Type B pancreatic cell (in vitro differentiated cells): ENCODE measurements around the gene KRTAP4-6. TPM values are rescaled to one million over a fixed set of nuclear protein-coding genes. Genes with fewer than 3 reads are reported as not detected.
"Not testable (repeated sequence)": the region's sequence is repeated elsewhere in the genome, so short reads cannot be mapped to it uniquely, and the experiment has no call there.

Experiments used
- DNase-seq: peaks from one replicate; pipeline ENCODE4 v3.0.0; 2021; ENCODE audit warnings: mixed read lengths; ENCODE audit not compliant: unreplicated experiment; ENCODE audit errors: extremely low spot score
- H3K27ac Mint-ChIP-seq: 2 replicates; pipeline ENCODE4 v1.8.0; 2021; ENCODE audit warnings: mild to moderate bottlenecking, mixed read lengths
- H3K27me3 Mint-ChIP-seq: 2 replicates; pipeline ENCODE4 v1.8.0; 2021; ENCODE audit warnings: mixed read lengths
- H3K36me3 Mint-ChIP-seq: 2 replicates; pipeline ENCODE4 v1.8.0; 2021; ENCODE audit warnings: mixed read lengths
- H3K4me1 Mint-ChIP-seq: one replicate; pipeline ENCODE4 v1.8.0; 2021; ENCODE audit warnings: mixed read lengths; ENCODE audit not compliant: unreplicated experiment
- H3K4me3 Mint-ChIP-seq: 2 replicates; pipeline ENCODE4 v1.8.0; 2021; ENCODE audit warnings: mild to moderate bottlenecking, mixed read lengths
- H3K9me3 Mint-ChIP-seq: 2 replicates; pipeline ENCODE4 v1.8.0; 2021; ENCODE audit warnings: mixed read lengths
- total RNA-seq: library from RNA; stranded (reverse); gene quantifications from 2 replicates; pipeline ENCODE4 v1.2.1, GENCODE V29; 2021; ENCODE audit warnings: low replicate concordance
- TF ChIP-seq, protein P1 (sequence below): fragments of 200-600 bp; sonication (generic); conservative IDR thresholded peaks from 2 replicates; pipeline ENCODE4 v1.5.0; 2021; ENCODE audit warnings: antibody characterized with exemption, mild to moderate bottlenecking

Gene KRTAP4-6
- total RNA-seq, 1 donor from 2014 or later = not detected

DNA sequence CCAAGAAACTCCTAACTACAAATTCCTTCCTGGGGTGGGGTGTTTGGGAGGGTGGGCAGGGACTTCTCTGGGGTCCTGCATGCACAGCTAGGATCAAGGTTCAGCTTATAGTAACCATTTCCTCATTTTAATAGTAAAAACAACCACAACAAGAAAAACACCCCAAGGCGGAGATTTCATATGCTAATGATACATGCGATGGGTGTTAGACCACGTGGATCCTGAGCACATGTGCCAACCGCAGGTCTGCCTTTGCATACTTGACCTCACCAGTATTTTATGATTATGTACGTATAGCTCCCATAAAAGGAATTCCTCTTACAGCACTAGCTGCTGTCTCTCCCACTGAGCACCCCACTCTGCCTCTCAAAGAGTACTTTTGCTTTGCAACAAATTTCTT is 24.0 kb downstream of the KRTAP4-6 start:
- no peaks in the 10 kb centered on the region for H3K27me3 Mint-ChIP-seq

DNA sequence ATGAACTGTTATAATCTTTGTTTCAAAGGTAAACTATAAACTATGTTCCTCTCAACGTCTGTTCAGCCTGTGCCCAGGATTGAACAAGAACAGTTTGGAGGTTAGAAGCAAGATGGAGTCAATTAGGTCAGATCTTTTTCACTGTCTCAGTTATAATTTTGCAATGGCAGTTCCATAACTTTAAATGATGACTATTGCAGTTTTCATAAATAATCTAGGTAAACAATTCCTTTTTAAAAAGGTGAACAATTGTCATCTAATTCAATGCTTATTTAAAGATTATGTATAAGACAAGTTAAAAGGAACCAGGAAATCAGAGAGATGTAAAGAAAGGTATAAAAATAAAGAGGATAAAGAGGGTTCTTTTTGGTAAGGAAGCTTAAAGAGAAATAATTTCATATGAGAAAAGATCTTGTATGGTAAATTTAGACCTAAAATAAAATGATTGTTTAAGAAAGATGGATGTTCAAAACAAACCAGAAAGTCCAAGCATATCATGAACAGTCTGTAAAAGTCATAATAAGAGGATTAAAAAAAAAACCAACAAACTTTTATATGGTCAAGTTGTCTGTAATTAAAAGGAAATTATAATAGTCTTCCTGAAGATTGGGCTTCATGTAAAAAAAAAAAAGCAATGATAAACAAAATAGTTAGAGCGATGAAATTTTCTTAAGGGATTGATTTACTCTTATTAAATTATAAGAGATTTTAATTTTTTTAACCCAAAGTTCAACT is 29.0 kb downstream of the KRTAP4-6 start:
- Mint-ChIP-seq H3K27me3 (no peaks in the 10 kb centered on the region), H3K4me1 (no peaks in the 10 kb centered on the region), H3K36me3 (no peaks in the 10 kb centered on the region), H3K4me3 (no peak overlapping the region), H3K27ac (no peak overlapping the region), H3K9me3 (peaks cover 6% of the 10 kb centered on the region)
- DNase-seq = no peak
- TF ChIP-seq, protein P1, sequence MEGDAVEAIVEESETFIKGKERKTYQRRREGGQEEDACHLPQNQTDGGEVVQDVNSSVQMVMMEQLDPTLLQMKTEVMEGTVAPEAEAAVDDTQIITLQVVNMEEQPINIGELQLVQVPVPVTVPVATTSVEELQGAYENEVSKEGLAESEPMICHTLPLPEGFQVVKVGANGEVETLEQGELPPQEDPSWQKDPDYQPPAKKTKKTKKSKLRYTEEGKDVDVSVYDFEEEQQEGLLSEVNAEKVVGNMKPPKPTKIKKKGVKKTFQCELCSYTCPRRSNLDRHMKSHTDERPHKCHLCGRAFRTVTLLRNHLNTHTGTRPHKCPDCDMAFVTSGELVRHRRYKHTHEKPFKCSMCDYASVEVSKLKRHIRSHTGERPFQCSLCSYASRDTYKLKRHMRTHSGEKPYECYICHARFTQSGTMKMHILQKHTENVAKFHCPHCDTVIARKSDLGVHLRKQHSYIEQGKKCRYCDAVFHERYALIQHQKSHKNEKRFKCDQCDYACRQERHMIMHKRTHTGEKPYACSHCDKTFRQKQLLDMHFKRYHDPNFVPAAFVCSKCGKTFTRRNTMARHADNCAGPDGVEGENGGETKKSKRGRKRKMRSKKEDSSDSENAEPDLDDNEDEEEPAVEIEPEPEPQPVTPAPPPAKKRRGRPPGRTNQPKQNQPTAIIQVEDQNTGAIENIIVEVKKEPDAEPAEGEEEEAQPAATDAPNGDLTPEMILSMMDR = no peak

More for the DNA sequence above, 24.0 kb downstream of the KRTAP4-6 start:
- peaks cover 4% of the 10 kb centered on the region for H3K4me1 Mint-ChIP-seq
- H3K36me3 Mint-ChIP-seq = no peaks in the 10 kb centered on the region
- no peak overlapping the region for H3K4me3 Mint-ChIP-seq
- TF ChIP-seq, protein P1 = no peak
- no peak for DNase-seq
- H3K9me3 Mint-ChIP-seq = no peaks in the 10 kb centered on the region
- H3K27ac Mint-ChIP-seq = no peak overlapping the region

DNA sequence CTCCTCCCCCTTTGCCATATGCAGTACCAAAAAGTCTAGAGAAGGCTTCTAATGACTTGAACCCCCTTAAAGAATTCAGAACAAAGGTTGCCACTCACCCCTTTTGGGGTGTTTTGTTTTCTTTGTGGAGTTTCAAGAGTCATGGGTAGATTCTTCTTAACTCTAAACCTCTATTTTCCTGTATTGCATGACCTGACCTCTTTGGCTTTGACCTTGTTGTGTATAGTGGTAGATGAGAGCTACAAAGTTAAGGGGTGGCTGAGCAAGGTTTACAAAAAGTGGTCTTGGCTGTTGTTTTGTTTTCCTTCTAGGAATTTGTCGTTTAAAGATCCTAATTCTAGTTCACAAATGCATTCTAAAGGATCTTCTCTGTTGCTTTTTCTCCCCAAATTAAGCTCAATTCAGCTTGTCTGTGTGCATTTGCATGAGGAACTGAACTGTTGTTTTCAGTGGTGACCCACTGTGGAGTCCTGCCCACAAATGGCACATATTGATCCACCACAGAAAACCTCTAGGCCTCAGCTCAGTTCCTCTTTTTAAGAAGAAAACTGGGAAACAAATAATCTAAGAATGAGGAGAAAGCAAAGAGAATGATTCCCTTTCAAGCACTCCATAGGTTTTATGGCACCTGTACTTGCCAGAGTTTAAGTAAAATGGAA is 31.5 kb downstream of the KRTAP4-6 start:
- not testable (repeated sequence) for DNase-seq, H3K36me3 Mint-ChIP-seq, H3K27me3 Mint-ChIP-seq, H3K9me3 Mint-ChIP-seq, H3K4me1 Mint-ChIP-seq, H3K27ac Mint-ChIP-seq, H3K4me3 Mint-ChIP-seq

DNA sequence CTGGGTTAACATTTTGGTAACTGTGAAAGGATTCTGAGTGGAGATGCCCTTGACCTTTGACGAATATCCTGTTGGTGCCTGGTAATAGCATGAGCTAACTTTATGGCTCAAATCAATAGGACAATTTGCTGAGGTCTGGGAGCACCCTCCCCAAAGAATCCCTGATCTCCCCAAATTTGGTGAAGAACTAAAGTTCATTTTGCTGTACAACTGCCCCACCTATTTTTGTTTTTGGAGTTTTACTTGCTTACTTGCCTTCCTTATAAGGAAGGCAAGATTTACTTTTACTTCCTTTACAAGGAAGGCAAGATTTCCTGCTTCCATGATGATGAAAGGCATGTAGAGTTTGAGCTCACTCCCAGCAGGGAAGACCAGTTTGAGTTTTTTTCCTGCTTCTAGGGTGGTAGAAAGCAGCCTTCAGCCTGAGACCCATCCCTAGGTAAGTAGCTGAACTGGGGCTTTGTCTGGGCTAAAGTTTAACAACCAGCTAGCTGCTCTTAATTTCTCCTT is 32.3 kb downstream of the KRTAP4-6 start:
- Mint-ChIP-seq H3K36me3 (no peaks in the 10 kb centered on the region), H3K9me3 (peaks cover 6% of the 10 kb centered on the region), H3K27ac (peak overlapping the region; percentile 24), H3K27me3 (no peaks in the 10 kb centered on the region), H3K4me3 (peak overlapping the region; percentile 24), H3K4me1 (peaks cover 4% of the 10 kb centered on the region)
- TF ChIP-seq, protein P1 = no peak
- no peak for DNase-seq

DNA sequence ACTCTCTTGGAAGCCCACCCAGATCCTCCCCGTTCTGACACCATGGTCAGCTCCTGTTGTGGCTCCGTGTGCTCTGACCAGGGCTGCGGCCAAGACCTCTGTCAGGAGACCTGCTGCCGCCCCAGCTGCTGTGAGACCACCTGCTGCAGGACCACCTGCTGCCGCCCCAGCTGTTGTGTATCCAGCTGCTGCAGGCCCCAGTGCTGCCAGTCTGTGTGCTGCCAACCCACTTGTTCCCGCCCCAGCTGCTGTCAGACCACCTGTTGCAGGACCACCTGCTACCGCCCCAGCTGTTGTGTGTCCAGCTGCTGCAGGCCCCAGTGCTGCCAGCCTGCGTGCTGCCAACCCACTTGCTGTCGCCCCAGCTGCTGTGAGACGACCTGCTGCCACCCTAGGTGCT is 35.0 kb downstream of the KRTAP4-6 start, which contains the start of gene KRTAP4-9:
KRTAP4-9 (plus strand) TSS at position 43 of the 400 bp plus-strand sequence; CDS start at position 43, 0 bp downstream.
- not testable (repeated sequence) for H3K9me3 Mint-ChIP-seq, H3K4me3 Mint-ChIP-seq, H3K4me1 Mint-ChIP-seq, H3K27ac Mint-ChIP-seq, DNase-seq, H3K27me3 Mint-ChIP-seq, H3K36me3 Mint-ChIP-seq

DNA sequence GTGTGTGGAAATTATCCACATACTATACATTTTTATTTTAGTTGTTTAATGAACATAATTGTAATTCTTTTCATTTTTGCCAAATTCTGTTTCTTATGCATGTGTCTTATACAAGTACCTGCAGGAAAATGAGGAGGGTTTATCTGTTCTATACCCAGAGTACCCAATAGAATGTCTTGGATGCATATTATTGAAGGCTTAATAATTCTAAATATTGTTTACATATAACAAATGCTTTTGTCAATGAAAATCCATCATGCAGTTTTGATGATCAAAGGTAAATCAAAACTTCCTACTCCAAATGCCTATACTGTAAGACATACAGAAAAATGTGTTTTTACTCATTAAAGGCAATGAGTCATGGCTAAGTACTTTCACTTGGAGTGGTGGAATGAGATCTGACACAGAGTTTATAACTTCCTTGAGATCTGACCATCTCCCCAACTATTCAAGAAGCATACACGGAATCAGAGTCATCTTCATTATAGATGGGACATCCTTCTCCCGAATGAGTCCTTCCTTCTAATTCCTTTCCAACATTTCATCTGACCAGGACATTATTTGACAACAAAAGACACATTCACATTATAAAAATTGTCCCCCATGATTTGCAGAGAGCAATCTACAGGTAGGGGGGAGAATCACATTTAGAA is 35.8 kb downstream of the KRTAP4-6 start:
- Mint-ChIP-seq H3K4me1 (peaks cover 14% of the 10 kb centered on the region), H3K9me3 (peaks cover 12% of the 10 kb centered on the region)
- not testable (repeated sequence) for H3K27me3 Mint-ChIP-seq, H3K27ac Mint-ChIP-seq, H3K4me3 Mint-ChIP-seq, DNase-seq, H3K36me3 Mint-ChIP-seq

DNA sequence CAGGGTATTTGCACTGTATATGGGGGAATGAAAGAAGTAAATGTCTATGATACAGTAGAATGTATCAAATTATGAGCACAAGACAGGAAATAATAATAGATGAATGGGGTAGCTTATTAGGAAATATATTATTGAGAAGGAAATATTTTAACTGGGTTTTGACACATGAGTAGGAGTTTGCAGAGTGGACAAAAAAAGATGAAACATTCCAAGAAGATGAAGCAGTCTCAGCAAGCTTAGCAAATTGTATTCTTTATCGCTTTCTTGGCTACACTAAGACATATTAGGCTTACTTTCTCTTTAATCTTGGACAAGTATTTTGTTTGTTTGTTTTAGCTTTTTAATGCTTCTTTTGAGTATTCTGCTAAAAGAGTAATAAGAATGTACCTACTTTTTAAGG is 36.4 kb downstream of the KRTAP4-6 start:
- H3K9me3 Mint-ChIP-seq = peaks cover 10% of the 10 kb centered on the region
- no peak overlapping the region for H3K27ac Mint-ChIP-seq
- no peaks in the 10 kb centered on the region for H3K27me3 Mint-ChIP-seq
- TF ChIP-seq, protein P1 = no peak
- peaks cover 14% of the 10 kb centered on the region for H3K4me1 Mint-ChIP-seq
- no peak for DNase-seq
- H3K4me3 Mint-ChIP-seq = no peak overlapping the region
- H3K36me3 Mint-ChIP-seq = peaks cover 5% of the 10 kb centered on the region
